ENCODE results near the gene MAGI2. TPM values are rescaled to one million over a fixed set of nuclear protein-coding genes. Genes with fewer than 3 reads are reported as not detected.

The MAGI2 gene
- total RNA-seq, 1 experiment from 2014 or later, result 0.25 TPM

DNA sequence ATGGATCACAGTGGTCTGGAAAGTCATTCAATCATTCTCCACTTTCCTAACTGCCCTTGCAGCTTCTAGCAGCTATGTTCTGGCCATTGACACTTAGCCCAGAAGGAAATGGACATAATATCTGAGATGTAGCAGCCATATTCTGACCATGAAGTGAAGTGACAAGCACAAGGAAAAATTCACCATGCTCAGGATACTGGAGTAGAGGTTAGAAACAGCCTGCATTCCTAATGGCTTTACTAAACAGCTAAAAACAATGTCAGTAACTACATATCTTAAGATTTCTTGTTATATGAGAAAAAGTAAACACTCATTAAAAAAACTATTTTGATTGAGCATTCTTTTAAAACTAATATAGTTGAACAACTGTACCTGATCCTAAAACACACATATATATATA lies 443.8 kb downstream of the MAGI2 start:
- H3K9me3 ChIP-seq, result no peaks in the 10 kb centered on the region
- POLR2A ChIA-PET, result no interaction called here
- H3K4me1 ChIP-seq, result no peaks in the 10 kb centered on the region
- Mint-ChIP-seq H3K36me3 (ENCODE audit: insufficient read depth, unreplicated experiment) (no peaks in the 10 kb centered on the region), H3K9me3 (ENCODE audit: unreplicated experiment) (no peaks in the 10 kb centered on the region), H3K27me3 (ENCODE audit: insufficient read depth, unreplicated experiment) (peaks cover 6% of the 10 kb centered on the region), H3K4me1 (ENCODE audit: low read depth, unreplicated experiment) (no peaks in the 10 kb centered on the region), H3K27ac (ENCODE audit: unreplicated experiment) (no peak overlapping the region), H3K4me3 (ENCODE audit: unreplicated experiment) (no peak overlapping the region)
- TF ChIP-seq, protein P1, sequence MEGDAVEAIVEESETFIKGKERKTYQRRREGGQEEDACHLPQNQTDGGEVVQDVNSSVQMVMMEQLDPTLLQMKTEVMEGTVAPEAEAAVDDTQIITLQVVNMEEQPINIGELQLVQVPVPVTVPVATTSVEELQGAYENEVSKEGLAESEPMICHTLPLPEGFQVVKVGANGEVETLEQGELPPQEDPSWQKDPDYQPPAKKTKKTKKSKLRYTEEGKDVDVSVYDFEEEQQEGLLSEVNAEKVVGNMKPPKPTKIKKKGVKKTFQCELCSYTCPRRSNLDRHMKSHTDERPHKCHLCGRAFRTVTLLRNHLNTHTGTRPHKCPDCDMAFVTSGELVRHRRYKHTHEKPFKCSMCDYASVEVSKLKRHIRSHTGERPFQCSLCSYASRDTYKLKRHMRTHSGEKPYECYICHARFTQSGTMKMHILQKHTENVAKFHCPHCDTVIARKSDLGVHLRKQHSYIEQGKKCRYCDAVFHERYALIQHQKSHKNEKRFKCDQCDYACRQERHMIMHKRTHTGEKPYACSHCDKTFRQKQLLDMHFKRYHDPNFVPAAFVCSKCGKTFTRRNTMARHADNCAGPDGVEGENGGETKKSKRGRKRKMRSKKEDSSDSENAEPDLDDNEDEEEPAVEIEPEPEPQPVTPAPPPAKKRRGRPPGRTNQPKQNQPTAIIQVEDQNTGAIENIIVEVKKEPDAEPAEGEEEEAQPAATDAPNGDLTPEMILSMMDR (IDR thresholded peaks at IDR 0.05; ENCODE audit: insufficient read depth in 1 of 2, low read depth in 1 of 2, low read length in 1 of 2, severe bottlenecking in 1 of 2, unreplicated experiment in 1 of 2), result no peak
- no peaks in the 10 kb centered on the region for H3K27me3 ChIP-seq (replicated peaks; ENCODE audit: control insufficient read depth, insufficient read depth, low read length)
- no TSS peak for BruUV-seq (replicated peaks)
- H3K36me3 ChIP-seq (ENCODE audit: control insufficient read depth, insufficient read depth, low read length), result no peaks in the 10 kb centered on the region
- no peak for DNase-seq
- intact Hi-C loops (cut with micrococcal nuclease; ENCODE audit: unreplicated experiment), result no loop called here
- CTCF ChIA-PET, result no interaction called here
- H3K4me3 ChIP-seq (ENCODE audit: low read depth, low read length), result no peak overlapping the region

DNA sequence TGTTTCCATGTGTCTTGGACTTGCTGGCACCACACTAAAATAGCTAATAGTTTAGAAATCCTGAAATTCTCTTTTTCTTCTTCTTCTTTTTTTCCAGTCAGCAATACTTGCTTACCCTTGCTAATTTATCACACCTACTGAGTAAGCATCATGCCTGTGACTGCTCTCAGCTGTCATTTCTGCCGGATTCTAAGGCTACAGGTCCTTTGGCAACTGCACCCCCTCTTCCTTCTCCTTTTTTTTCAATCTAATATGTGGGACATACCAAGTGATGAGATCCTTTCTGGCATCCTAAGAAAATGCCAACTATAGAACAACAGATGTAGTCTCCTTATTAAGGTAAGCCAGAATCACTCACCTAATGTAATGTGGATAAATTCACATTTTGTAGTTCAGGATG lies 444.7 kb downstream of the MAGI2 start:
- TF ChIP-seq, protein P1 (IDR thresholded peaks at IDR 0.05; ENCODE audit: insufficient read depth in 1 of 2, low read depth in 1 of 2, low read length in 1 of 2, severe bottlenecking in 1 of 2, unreplicated experiment in 1 of 2), result no peak
- Mint-ChIP-seq H3K27me3 (ENCODE audit: insufficient read depth, unreplicated experiment) (peaks cover 6% of the 10 kb centered on the region), H3K9me3 (ENCODE audit: unreplicated experiment) (no peaks in the 10 kb centered on the region), H3K27ac (ENCODE audit: unreplicated experiment) (no peak overlapping the region), H3K4me1 (ENCODE audit: low read depth, unreplicated experiment) (no peaks in the 10 kb centered on the region), H3K4me3 (ENCODE audit: unreplicated experiment) (no peak overlapping the region), H3K36me3 (ENCODE audit: insufficient read depth, unreplicated experiment) (no peaks in the 10 kb centered on the region)
- no peaks in the 10 kb centered on the region for H3K27me3 ChIP-seq (replicated peaks; ENCODE audit: control insufficient read depth, insufficient read depth, low read length)
- H3K36me3 ChIP-seq (ENCODE audit: control insufficient read depth, insufficient read depth, low read length), result no peaks in the 10 kb centered on the region
- BruUV-seq (replicated peaks), result no TSS peak
- ChIA-PET POLR2A (no interaction called here), CTCF (no interaction called here)
- H3K4me3 ChIP-seq (ENCODE audit: low read depth, low read length), result no peak overlapping the region
- DNase-seq, result no peak
- H3K4me1 ChIP-seq, result no peaks in the 10 kb centered on the region
- intact Hi-C loops (cut with micrococcal nuclease; ENCODE audit: unreplicated experiment), result no loop called here
- no peaks in the 10 kb centered on the region for H3K9me3 ChIP-seq

DNA sequence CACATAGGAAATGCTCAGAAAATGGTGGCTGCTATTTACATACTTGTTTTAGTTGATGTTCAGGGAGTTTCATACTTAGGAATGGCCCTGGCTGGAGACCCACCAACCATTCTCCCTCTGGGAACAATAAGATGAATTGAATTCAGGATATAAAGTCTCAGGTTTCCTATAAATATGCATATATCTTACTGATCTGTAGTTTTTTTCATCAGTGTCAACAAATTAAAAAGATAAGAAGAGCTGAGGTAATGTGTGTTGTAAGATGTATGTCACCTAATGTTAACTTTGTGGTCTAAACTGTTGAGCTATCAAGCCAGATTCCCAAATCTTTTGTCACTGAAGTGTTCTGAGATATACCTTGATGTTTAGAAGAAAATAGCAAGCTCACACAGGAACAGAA lies 457.5 kb downstream of the MAGI2 start:
- intact Hi-C loops (cut with micrococcal nuclease; ENCODE audit: unreplicated experiment), result no loop called here
- H3K27me3 ChIP-seq (replicated peaks; ENCODE audit: control insufficient read depth, insufficient read depth, low read length), result no peaks in the 10 kb centered on the region
- no peak overlapping the region for H3K4me3 Mint-ChIP-seq (ENCODE audit: unreplicated experiment)
- no peak overlapping the region for H3K4me3 ChIP-seq (ENCODE audit: low read depth, low read length)
- no peaks in the 10 kb centered on the region for H3K36me3 Mint-ChIP-seq (ENCODE audit: insufficient read depth, unreplicated experiment)
- TF ChIP-seq, protein P1 (IDR thresholded peaks at IDR 0.05; ENCODE audit: insufficient read depth in 1 of 2, low read depth in 1 of 2, low read length in 1 of 2, severe bottlenecking in 1 of 2, unreplicated experiment in 1 of 2), result no peak
- H3K27ac Mint-ChIP-seq (ENCODE audit: unreplicated experiment), result no peak overlapping the region
- no peaks in the 10 kb centered on the region for H3K4me1 ChIP-seq
- no peak for DNase-seq
- no peaks in the 10 kb centered on the region for H3K9me3 Mint-ChIP-seq (ENCODE audit: unreplicated experiment)
- no peaks in the 10 kb centered on the region for H3K9me3 ChIP-seq
- no peaks in the 10 kb centered on the region for H3K4me1 Mint-ChIP-seq (ENCODE audit: low read depth, unreplicated experiment)
- CTCF ChIA-PET, result no interaction called here
- POLR2A ChIA-PET, result no interaction called here
- no peaks in the 10 kb centered on the region for H3K36me3 ChIP-seq (ENCODE audit: control insufficient read depth, insufficient read depth, low read length)
- no TSS peak for BruUV-seq (replicated peaks)
- H3K27me3 Mint-ChIP-seq (ENCODE audit: insufficient read depth, unreplicated experiment), result peaks cover 2% of the 10 kb centered on the region
